ENCODE results near the gene DNAJC17.

The DNAJC17 gene

DNA sequence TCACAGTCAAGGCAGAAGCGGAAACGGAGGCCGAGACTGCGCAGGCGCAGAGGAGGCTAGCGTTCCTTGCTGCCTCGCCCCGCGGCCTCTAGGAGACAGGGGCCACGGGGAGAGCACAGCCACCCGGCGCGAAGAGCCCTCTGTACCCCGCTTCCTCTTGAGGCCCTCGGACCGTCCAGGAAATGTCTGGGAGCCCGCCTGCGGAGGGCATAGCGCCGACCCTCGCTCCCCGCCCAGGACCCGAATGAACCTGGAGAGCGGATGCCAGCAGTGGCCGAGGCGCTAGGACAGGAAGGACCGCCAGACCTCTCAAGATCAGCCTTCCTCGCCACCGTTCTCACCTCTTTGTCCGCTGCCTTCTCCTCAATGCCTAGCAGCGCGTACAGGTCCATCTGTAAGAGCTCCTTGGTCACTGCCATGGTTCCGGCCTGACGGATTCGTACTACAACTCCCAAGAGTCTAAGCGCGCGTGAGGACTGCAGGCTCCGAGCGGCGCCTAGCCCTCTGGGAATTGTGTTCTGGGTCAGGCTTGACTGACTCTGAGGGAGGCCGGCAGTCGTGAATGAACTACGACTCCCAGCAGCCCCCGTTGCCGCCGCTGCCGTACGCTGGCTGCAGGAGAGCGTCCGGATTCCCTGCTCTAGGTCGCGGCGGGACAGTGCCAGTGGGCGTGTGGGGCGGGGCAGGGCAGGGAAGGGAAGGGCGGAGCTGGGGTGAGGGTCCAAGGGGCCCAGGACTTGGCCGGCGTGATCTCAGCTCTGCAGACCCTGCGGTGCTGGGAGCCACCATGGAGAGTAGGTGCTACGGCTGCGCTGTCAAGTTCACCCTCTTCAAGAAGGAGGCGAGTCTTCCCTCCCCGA is at the start of gene DNAJC17, which contains the start of gene ZFYVE19:
DNAJC17 (minus strand) TSS at position 446 of the 860 bp plus-strand sequence; CDS start at position 419, 27 bp downstream.
ZFYVE19 (plus strand) TSS at position 62 of the 860 bp plus-strand sequence; CDS start at position 563, 501 bp downstream.
- peak; percentile 77 for DNase-seq (ENCODE audit: low read depth, low spot score)
- POLR2A ChIA-PET: interaction anchor here (0.7 to 0.8 kb wide), 2 partner anchors 11 to 40 kb away, joined by 3 read pairs; no protein-coding TSS in a partner anchor
- TF ChIP-seq, protein P1, sequence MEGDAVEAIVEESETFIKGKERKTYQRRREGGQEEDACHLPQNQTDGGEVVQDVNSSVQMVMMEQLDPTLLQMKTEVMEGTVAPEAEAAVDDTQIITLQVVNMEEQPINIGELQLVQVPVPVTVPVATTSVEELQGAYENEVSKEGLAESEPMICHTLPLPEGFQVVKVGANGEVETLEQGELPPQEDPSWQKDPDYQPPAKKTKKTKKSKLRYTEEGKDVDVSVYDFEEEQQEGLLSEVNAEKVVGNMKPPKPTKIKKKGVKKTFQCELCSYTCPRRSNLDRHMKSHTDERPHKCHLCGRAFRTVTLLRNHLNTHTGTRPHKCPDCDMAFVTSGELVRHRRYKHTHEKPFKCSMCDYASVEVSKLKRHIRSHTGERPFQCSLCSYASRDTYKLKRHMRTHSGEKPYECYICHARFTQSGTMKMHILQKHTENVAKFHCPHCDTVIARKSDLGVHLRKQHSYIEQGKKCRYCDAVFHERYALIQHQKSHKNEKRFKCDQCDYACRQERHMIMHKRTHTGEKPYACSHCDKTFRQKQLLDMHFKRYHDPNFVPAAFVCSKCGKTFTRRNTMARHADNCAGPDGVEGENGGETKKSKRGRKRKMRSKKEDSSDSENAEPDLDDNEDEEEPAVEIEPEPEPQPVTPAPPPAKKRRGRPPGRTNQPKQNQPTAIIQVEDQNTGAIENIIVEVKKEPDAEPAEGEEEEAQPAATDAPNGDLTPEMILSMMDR (IDR thresholded peaks at IDR 0.05; ENCODE audit: insufficient read depth, low read length, missing control alignments): peak; percentile 6
- H3K4me3 ChIP-seq (ENCODE audit: low read depth, low read length): peak within 1 kb of the TSS; percentile 100
- CTCF ChIA-PET: interaction anchor here (1.2 to 3.4 kb wide), 4 partner anchors 22 to 85 kb away, joined by 3 to 16 read pairs (median 4); no protein-coding TSS in a partner anchor

DNA sequence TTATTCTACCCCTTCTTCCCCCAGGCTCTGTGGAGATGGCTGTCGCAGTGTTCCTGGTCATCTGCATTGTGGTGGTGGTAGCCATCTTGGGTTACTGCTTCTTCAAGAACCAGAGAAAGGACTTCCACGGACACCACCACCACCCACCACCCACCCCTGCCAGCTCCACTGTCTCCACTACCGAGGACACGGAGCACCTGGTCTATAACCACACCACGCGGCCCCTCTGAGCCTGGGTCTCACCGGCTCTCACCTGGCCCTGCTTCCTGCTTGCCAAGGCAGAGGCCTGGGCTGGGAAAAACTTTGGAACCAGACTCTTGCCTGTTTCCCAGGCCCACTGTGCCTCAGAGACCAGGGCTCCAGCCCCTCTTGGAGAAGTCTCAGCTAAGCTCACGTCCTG is 49.5 kb upstream of the DNAJC17 start:
- TF ChIP-seq, protein P1 (IDR thresholded peaks at IDR 0.05; ENCODE audit: insufficient read depth, low read length, missing control alignments): no peak
- H3K4me3 ChIP-seq (ENCODE audit: low read depth, low read length): no peak overlapping the region
- no peak for DNase-seq (ENCODE audit: low read depth, low spot score)
- ChIA-PET POLR2A (no interaction called here), CTCF (interaction anchor here (0.8 to 6.6 kb wide), 23 partner anchors 26 to 333 kb away, joined by 3 to 228 read pairs (median 8); partner anchors contain the start of genes DNAJC17, VPS18 and ZFYVE19)

DNA sequence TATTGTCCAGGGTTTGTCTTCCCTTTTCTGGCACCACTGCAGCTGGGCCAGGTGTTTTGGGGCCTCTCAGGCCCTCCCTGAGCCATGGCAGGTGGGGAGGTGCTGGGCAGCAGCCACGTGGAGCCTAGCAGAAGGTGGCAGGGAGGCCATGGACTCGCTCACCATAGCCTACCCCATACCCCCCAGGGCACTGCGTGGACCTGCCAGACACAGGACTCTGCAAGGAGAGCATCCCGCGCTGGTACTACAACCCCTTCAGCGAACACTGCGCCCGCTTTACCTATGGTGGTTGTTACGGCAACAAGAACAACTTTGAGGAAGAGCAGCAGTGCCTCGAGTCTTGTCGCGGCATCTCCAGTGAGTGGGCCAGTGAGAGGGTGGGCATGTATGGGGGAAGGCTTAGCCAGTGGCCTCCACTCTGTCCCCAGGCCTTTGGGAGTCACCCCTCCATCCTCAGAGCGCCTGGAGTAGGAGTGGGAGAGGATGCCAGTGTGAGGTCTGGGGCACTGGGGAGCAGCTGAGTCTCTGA is 48.5 kb upstream of the DNAJC17 start:
- ChIA-PET CTCF (interaction anchor here (1.2 to 6.6 kb wide), 4 partner anchors 42 to 166 kb away, joined by 3 to 228 read pairs (median 5); partner anchors contain the start of gene VPS18), POLR2A (no interaction called here)
- TF ChIP-seq, protein P1 (IDR thresholded peaks at IDR 0.05; ENCODE audit: insufficient read depth, low read length, missing control alignments): no peak
- H3K4me3 ChIP-seq (ENCODE audit: low read depth, low read length): no peak overlapping the region
- DNase-seq (ENCODE audit: low read depth, low spot score): no peak

DNA sequence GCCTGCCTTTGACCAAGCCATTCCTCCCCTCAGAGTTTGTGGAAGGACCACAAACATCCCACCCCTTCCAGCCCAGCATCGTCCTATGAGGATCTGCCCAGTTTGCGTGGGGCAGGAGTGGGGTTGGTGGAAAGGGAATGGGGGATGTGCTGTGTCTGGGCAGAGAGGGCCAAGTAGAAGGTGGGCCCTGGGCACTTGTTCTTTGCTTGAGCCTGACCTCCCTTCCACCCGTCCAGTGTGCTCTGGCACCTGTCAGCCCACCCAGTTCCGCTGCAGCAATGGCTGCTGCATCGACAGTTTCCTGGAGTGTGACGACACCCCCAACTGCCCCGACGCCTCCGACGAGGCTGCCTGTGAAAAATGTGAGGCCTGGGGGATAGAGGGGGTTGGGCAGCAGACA is 46.9 kb upstream of the DNAJC17 start:
- ChIA-PET POLR2A (no interaction called here), CTCF (interaction anchor here (6.6 kb wide), 1 partner anchor 43 kb away, joined by 228 read pairs; the partner anchor contains the start of gene VPS18)
- TF ChIP-seq, protein P1 (IDR thresholded peaks at IDR 0.05; ENCODE audit: insufficient read depth, low read length, missing control alignments): no peak
- DNase-seq (ENCODE audit: low read depth, low spot score): no peak
- H3K4me3 ChIP-seq (ENCODE audit: low read depth, low read length): no peak overlapping the region

- CTCF ChIA-PET: interaction anchor here (6.6 kb wide), 1 partner anchor 44 kb away, joined by 228 read pairs; the partner anchor contains the start of gene VPS18
Measured at GRCh38 chr15:40853241-40853890, 46.1 kb upstream of the DNAJC17 start.

More at GRCh38 chr15:40853241-40853890, 46.1 kb upstream of the DNAJC17 start:
- H3K4me3 ChIP-seq (ENCODE audit: low read depth, low read length): no peak overlapping the region
- POLR2A ChIA-PET: no interaction called here
- TF ChIP-seq, protein P1 (IDR thresholded peaks at IDR 0.05; ENCODE audit: insufficient read depth, low read length, missing control alignments): no peak
- DNase-seq (ENCODE audit: low read depth, low spot score): no peak

All from AG04449 (cell line).